CD14-positive monocyte (primary cell): ENCODE measurements around the gene CAPZA3. TPM values are rescaled to one million over a fixed set of nuclear protein-coding genes. Genes with fewer than 3 reads are reported as not detected.

ENCODE experiments used
- DNase-seq, 3 donors: peaks; one replicate each; pipeline ENCODE4 v3.0.0-alpha.2; 2011 to 2022
- H2AFZ ChIP-seq: 2 replicates; pipeline ENCODE4 v1.6.0; 2012; ENCODE audit warnings: mild to moderate bottlenecking, low read depth, low read length, inconsistent platforms; ENCODE audit not compliant: insufficient read depth, poor library complexity, severe bottlenecking
- H3K27ac ChIP-seq, 2 donors: 1 replicate in 1 of 2; 2 replicates in 1 of 2; pipeline ENCODE4 v1.5.1; 2012 to 2013; ENCODE audit warnings: low read length in 2 of 2, control low read depth in 1 of 2, inconsistent platforms in 1 of 2, low read depth in 1 of 2, mild to moderate bottlenecking in 1 of 2
- H3K27me3 ChIP-seq, 2 donors: one replicate each; pipeline versions ENCODE4 v1.6.0 to v1.6.1; 2011 to 2013; ENCODE audit warnings: low read length in 2 of 2; ENCODE audit not compliant: control insufficient read depth in 2 of 2, insufficient read depth in 2 of 2
- H3K36me3 ChIP-seq, 2 donors: replicated peaks in 1 of 2; 1 replicate in 1 of 2; 2 replicates in 1 of 2; pipeline versions ENCODE4 v1.5.1 to v1.6.1; 2012 to 2013; ENCODE audit warnings: low read length in 2 of 2, control low read depth in 1 of 2, inconsistent platforms in 1 of 2, mild to moderate bottlenecking in 1 of 2; ENCODE audit not compliant: insufficient read depth in 2 of 2, control insufficient read depth in 1 of 2
- H3K4me1 ChIP-seq, 2 donors: 1 replicate in 1 of 2; 2 replicates in 1 of 2; pipeline versions ENCODE4 v1.5.1 to v1.6.1; 2012 to 2013; ENCODE audit warnings: low read length in 2 of 2, control low read depth in 1 of 2, inconsistent platforms in 1 of 2, mild to moderate bottlenecking in 1 of 2, moderate library complexity in 1 of 2; ENCODE audit not compliant: insufficient read depth in 2 of 2, control insufficient read depth in 1 of 2
- H3K4me2 ChIP-seq: replicated peaks from 2 replicates; pipeline ENCODE3; 2012; ENCODE audit warnings: low read length, moderate library complexity, mild to moderate bottlenecking; ENCODE audit not compliant: poor library complexity, severe bottlenecking; ENCODE audit errors: extremely low read depth
- H3K4me3 ChIP-seq, 3 experiments: fragments of 200-600 bp in 1 of 3; sonication (generic) in 1 of 3; replicated peaks in 1 of 3; 1 replicate in 2 of 3; 2 replicates in 1 of 3; pipeline ENCODE4 v1.5.1; 2011 to 2013; ENCODE audit warnings: low read length in 3 of 3, mild to moderate bottlenecking in 3 of 3, control low read depth in 2 of 3, low read depth in 2 of 3, inconsistent platforms in 1 of 3, moderate library complexity in 1 of 3
- H3K79me2 ChIP-seq: 2 replicates; pipeline ENCODE4 v1.6.0; 2012; ENCODE audit warnings: mild to moderate bottlenecking, control low read depth, inconsistent platforms, low read length, moderate library complexity; ENCODE audit not compliant: insufficient read depth
- H3K9ac ChIP-seq: 2 replicates; pipeline ENCODE4 v1.6.0; 2017; ENCODE audit warnings: low read length, mild to moderate bottlenecking; ENCODE audit not compliant: insufficient read depth, poor library complexity, severe bottlenecking
- H3K9me3 ChIP-seq, 2 donors: replicated peaks in 1 of 2; 1 replicate in 1 of 2; 2 replicates in 1 of 2; pipeline versions ENCODE4 v1.5.1 to v1.6.1; 2012 to 2013; ENCODE audit warnings: low read length in 2 of 2, control low read depth in 1 of 2; ENCODE audit not compliant: control insufficient read depth in 1 of 2, insufficient read depth in 1 of 2
- H4K20me1 ChIP-seq: 2 replicates; pipeline ENCODE4 v1.6.0; 2012; ENCODE audit warnings: mild to moderate bottlenecking, low read length, control low read depth, moderate library complexity; ENCODE audit not compliant: insufficient read depth
- H3K27ac Mint-ChIP-seq, 7 donors: one replicate each; pipeline ENCODE4 v1.8.0; 2020; ENCODE audit warnings: mild to moderate bottlenecking in 7 of 7, mixed read lengths in 7 of 7, moderate library complexity in 6 of 7, inconsistent platforms in 2 of 7
- H3K27me3 Mint-ChIP-seq, 3 donors: one replicate each; pipeline ENCODE4 v1.8.0; 2021 to 2022; ENCODE audit warnings: low read depth in 3 of 3, mild to moderate bottlenecking in 3 of 3, mixed read lengths in 3 of 3, moderate library complexity in 3 of 3, inconsistent platforms in 1 of 3
- H3K36me3 Mint-ChIP-seq, 2 donors: one replicate each; pipeline ENCODE4 v1.8.0; 2020; ENCODE audit warnings: mixed read lengths in 2 of 2, inconsistent platforms in 1 of 2, mild to moderate bottlenecking in 1 of 2
- H3K4me1 Mint-ChIP-seq: one replicate; pipeline ENCODE4 v1.8.0; 2020; ENCODE audit warnings: mild to moderate bottlenecking, mixed read lengths
- H3K4me3 Mint-ChIP-seq, 2 donors: one replicate each; pipeline ENCODE4 v1.8.0; 2020; ENCODE audit warnings: mild to moderate bottlenecking in 2 of 2, mixed read lengths in 2 of 2, moderate library complexity in 1 of 2
- H3K9me3 Mint-ChIP-seq, 7 donors: one replicate each; pipeline ENCODE4 v1.8.0; 2020 to 2022; ENCODE audit warnings: mixed read lengths in 7 of 7, mild to moderate bottlenecking in 6 of 7, moderate library complexity in 6 of 7, inconsistent platforms in 2 of 7
- WGBS: methylation state at CpG from one replicate; pipeline ENCODE4 v1.1.5; 2013; ENCODE audit warnings: missing lambda C conversion rate; ENCODE audit not compliant: insufficient coverage; 5-methylcytosine and 5-hydroxymethylcytosine counted together
- intact Hi-C, 2 donors: fragments of 100-400 bp; cut with micrococcal nuclease; formaldehyde crosslinking; loops; one replicate each; pipeline versions ENCODE4 v1.15.0 to v1.15.1; 2023
- polyA plus RNA-seq, 3 donors: library from polyadenylated mRNA; depleted of rRNA in 1 of 3; unstranded in 2 of 3; stranded (reverse) in 1 of 3; fragments of 300-500 nt in 2 of 3; fragments of >200 nt in 1 of 3; fragmentation: Illumina TruSeq in 2 of 3; gene quantifications; 1 replicate in 2 of 3; 2 replicates in 1 of 3; pipeline ENCODE4 v1.2.3, GENCODE V29; 2012 to 2021
- TF ChIP-seq, protein P1 (sequence below): fragments of 200-600 bp; IDR thresholded peaks from one replicate; pipeline ENCODE4 v1.8.0; 2022; ENCODE audit warnings: antibody characterized with exemption, mild to moderate bottlenecking

The CAPZA3 gene
- polyA plus RNA-seq, 3 donors, result not detected

- H3K4me3 Mint-ChIP-seq, result no peak overlapping the region
- no peaks in the 10 kb centered on the region for H3K36me3 ChIP-seq
- DNase-seq, result no peak
- TF ChIP-seq, protein P1, sequence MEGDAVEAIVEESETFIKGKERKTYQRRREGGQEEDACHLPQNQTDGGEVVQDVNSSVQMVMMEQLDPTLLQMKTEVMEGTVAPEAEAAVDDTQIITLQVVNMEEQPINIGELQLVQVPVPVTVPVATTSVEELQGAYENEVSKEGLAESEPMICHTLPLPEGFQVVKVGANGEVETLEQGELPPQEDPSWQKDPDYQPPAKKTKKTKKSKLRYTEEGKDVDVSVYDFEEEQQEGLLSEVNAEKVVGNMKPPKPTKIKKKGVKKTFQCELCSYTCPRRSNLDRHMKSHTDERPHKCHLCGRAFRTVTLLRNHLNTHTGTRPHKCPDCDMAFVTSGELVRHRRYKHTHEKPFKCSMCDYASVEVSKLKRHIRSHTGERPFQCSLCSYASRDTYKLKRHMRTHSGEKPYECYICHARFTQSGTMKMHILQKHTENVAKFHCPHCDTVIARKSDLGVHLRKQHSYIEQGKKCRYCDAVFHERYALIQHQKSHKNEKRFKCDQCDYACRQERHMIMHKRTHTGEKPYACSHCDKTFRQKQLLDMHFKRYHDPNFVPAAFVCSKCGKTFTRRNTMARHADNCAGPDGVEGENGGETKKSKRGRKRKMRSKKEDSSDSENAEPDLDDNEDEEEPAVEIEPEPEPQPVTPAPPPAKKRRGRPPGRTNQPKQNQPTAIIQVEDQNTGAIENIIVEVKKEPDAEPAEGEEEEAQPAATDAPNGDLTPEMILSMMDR, result no peak
- H3K36me3 Mint-ChIP-seq, result no peaks in the 10 kb centered on the region
- no peak overlapping the region for H3K27ac Mint-ChIP-seq
- no peak overlapping the region for H3K9ac ChIP-seq
- no peaks in the 10 kb centered on the region for H3K9me3 ChIP-seq
- H3K27me3 ChIP-seq, result no peaks in the 10 kb centered on the region
- peaks cover 0 to 5% (median 2%) of the 10 kb centered on the region in 7 donors for H3K9me3 Mint-ChIP-seq
- H2AFZ ChIP-seq, result no peak overlapping the region
- no peak overlapping the region for H3K27ac ChIP-seq
- H3K4me2 ChIP-seq, result no peak overlapping the region
- H3K79me2 ChIP-seq, result no peaks in the 10 kb centered on the region
- H3K27me3 Mint-ChIP-seq, result no peaks in the 10 kb centered on the region
- H3K4me1 Mint-ChIP-seq, result no peaks in the 10 kb centered on the region
- no peaks in the 10 kb centered on the region for H3K4me1 ChIP-seq
- H4K20me1 ChIP-seq, result no peaks in the 10 kb centered on the region
- intact Hi-C loops, result no loop called here
- no peak overlapping the region for H3K4me3 ChIP-seq
Observed at GRCh38 chr12:18720690-18721089, 17.2 kb upstream of the CAPZA3 start.

GRCh38 chr12:18721452-18721851 lies 16.5 kb upstream of the CAPZA3 start:
- Histone ChIP-seq H3K4me3 (no peak overlapping the region), H3K9ac (no peak overlapping the region), H3K36me3 (no peaks in the 10 kb centered on the region), H4K20me1 (no peaks in the 10 kb centered on the region), H3K79me2 (no peaks in the 10 kb centered on the region), H3K27me3 (no peaks in the 10 kb centered on the region), H2AFZ (no peak overlapping the region), H3K27ac (no peak overlapping the region), H3K4me2 (no peak overlapping the region), H3K9me3 (no peaks in the 10 kb centered on the region), H3K4me1 (no peaks in the 10 kb centered on the region)
- TF ChIP-seq, protein P1, result no peak
- no peak for DNase-seq
- Mint-ChIP-seq H3K27me3 (no peaks in the 10 kb centered on the region), H3K4me1 (no peaks in the 10 kb centered on the region), H3K36me3 (no peaks in the 10 kb centered on the region), H3K9me3 (peaks cover 0 to 5% (median 2%) of the 10 kb centered on the region in 7 donors), H3K27ac (no peak overlapping the region), H3K4me3 (no peak overlapping the region)
- intact Hi-C loops, result no loop called here
- no CpG with 5 or more reads among the region's 1 CpG for WGBS
